Colonic mucosa (tissue), 4 donors: Measurements from ENCODE around the gene MAZ. TPM values are rescaled to one million over a fixed set of nuclear protein-coding genes. Genes with fewer than 3 reads are reported as not detected.

ENCODE experiments used
- DNase-seq: peaks from one replicate; pipeline ENCODE4 v3.0.0-alpha.2; 2020
- H3K27ac ChIP-seq: fragments of 200-600 bp; one replicate; pipeline ENCODE4 v1.8.0; 2021
- H3K27me3 ChIP-seq: fragments of 200-600 bp; one replicate; pipeline ENCODE4 v1.8.0; 2021
- H3K36me3 ChIP-seq: fragments of 200-600 bp; one replicate; pipeline ENCODE4 v1.8.0; 2021
- H3K4me1 ChIP-seq: fragments of 200-600 bp; one replicate; pipeline ENCODE4 v1.8.0; 2021; ENCODE audit warnings: mild to moderate bottlenecking
- H3K4me3 ChIP-seq: fragments of 200-600 bp; one replicate; pipeline ENCODE4 v1.8.0; 2021
- H3K9ac ChIP-seq, 2 donors: one replicate each; pipeline ENCODE4 v1.7.0; 2013; ENCODE audit warnings: control low read depth in 2 of 2, low read depth in 2 of 2, low read length in 2 of 2
- H3K9me3 ChIP-seq: fragments of 200-600 bp; one replicate; pipeline ENCODE4 v1.8.0; 2021
- CTCF ChIP-seq: fragments of 200-600 bp; IDR thresholded peaks from one replicate; pipeline ENCODE4 v1.8.0; 2022; ENCODE audit warnings: antibody characterized with exemption, mild to moderate bottlenecking
- intact Hi-C: fragments of 100-400 bp; cut with DNase I; formaldehyde crosslinking; loops from one replicate; pipeline ENCODE4 v1.14.1; 2022
- total RNA-seq, 2 donors: library from RNA; stranded (reverse); fragmentation: NEBNext Ultra II Directional in 1 of 2; extraction: Animal tissue kit (Norgen Biotek cat#: 25700) in 1 of 2; gene quantifications; one replicate each; pipeline ENCODE4 v1.2.1, GENCODE V29; 2021
- donor health status: healthy.
- donor health status: DM: no; HTN: no; CAD: no.
- donor health status: DM: no; HTN: no; CAD: no.

Gene MAZ
- total RNA-seq, 2 donors from 2014 or later, result 286 to 441 TPM

DNA sequence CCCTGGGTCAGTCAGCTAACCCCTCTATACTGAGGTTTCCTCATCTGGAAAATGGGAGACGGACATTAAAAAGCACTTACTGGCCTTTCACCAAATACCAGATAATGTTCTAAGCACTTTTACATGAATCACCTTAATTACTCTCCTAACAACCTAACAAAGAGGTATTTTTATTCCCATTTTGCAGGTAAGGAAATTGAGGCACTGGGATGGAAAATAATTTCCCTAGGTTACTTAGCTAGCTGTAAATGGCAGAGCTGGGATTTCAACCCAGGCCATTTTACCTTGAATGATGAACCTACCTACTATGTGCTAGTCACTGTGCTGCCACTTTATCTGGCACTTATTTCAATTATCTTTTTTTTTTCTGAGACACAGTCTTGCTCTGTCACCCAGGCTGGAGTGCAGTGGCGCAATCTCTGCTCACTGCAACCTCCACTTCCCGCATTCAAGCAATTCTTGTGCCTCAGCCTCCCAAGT, 12.1 kb upstream of the MAZ start:
- intact Hi-C loops, result no loop called here
- H3K27ac ChIP-seq, result no peak overlapping the region
- H3K4me1 ChIP-seq, result no peaks in the 10 kb centered on the region
- H3K9me3 ChIP-seq, result no peaks in the 10 kb centered on the region
- peaks cover 3% of the 10 kb centered on the region for H3K36me3 ChIP-seq
- H3K4me3 ChIP-seq, result no peak overlapping the region
- DNase-seq, result no peak
- TF ChIP-seq CTCF, result no peak
- H3K9ac ChIP-seq, result no peak overlapping the region
- H3K27me3 ChIP-seq, result no peaks in the 10 kb centered on the region

GRCh38 chr16:29802416-29802935, 3.9 kb upstream of the MAZ start:
- no peak for TF ChIP-seq CTCF
- Histone ChIP-seq H3K27ac (no peak overlapping the region), H3K27me3 (no peaks in the 10 kb centered on the region), H3K4me1 (no peaks in the 10 kb centered on the region), H3K9me3 (no peaks in the 10 kb centered on the region), H3K9ac (no peak overlapping the region), H3K36me3 (peaks cover 3% of the 10 kb centered on the region), H3K4me3 (no peak overlapping the region)
- no peak for DNase-seq
- intact Hi-C loops, result no loop called here

DNA sequence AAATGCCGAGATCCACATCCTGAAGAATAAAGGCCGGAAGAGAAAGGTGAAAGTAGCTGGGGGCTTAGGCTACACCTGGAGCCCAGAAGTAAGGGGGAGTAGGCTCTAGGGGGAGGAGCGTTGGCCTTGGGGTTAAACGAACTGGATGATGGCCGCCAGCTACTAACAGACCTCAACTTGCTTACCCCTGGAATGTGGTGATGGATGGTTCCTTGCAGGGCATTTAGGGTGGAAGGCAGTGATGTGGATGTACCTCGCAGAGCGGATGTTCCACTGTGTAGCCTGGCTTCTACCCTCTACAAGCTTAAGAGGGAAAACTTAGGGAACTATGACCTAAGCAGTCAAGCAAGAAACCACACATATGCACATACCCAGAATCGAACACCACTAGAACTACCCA, 2.3 kb upstream of the MAZ start:
- H3K27me3 ChIP-seq, result no peaks in the 10 kb centered on the region
- H3K4me1 ChIP-seq, result peaks cover 5% of the 10 kb centered on the region
- intact Hi-C loops, result no loop called here
- no peaks in the 10 kb centered on the region for H3K9me3 ChIP-seq
- peak overlapping the region; percentile 98 for H3K27ac ChIP-seq
- H3K36me3 ChIP-seq, result no peaks in the 10 kb centered on the region
- no peak overlapping the region for H3K4me3 ChIP-seq
- DNase-seq, result no peak
- TF ChIP-seq CTCF, result no peak
- no peak overlapping the region for H3K9ac ChIP-seq

DNA sequence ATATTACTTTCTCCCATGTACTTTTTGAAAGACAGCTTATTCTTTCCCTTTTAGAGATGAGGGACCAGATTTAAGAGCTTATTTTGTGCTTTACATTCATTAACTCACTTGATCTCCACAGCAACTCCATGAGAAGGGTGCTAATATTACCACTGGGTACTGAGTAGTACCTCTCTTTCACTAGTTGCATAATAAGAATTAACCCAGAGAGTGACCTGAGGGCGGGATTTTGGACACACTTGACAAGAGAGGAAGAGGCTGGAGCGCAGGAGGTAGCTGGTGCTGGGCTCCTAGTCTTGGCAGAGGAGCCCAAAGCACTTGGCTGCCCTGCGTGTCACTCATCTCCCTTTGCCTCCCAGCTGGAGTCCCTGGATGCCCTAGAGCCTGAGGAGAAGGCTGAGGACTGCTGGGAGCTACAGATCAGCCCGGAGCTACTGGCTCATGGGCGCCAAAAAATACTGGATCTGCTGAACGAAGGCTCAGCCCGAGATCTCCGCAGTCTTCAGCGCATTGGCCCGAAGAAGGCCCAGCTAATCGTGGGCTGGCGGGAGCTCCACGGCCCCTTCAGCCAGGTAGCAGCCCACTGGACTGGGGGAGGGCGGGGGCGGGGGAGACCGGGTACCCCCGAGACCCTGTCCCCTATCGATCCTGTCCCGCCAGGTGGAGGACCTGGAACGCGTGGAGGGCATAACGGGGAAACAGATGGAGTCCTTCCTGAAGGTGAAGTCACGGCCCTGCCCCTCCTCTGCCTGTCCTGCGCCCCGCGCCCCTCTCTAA, 1.7 kb upstream of the MAZ start:
- H3K4me3 ChIP-seq, result peak overlapping the region; percentile 66
- peak overlapping the region; percentile 98 for H3K27ac ChIP-seq
- H3K36me3 ChIP-seq, result no peaks in the 10 kb centered on the region
- H3K27me3 ChIP-seq, result no peaks in the 10 kb centered on the region
- DNase-seq, result peak; percentile 55
- peak overlapping the region; percentile 93 to 96 for H3K9ac ChIP-seq
- no peak for TF ChIP-seq CTCF
- peaks cover 12% of the 10 kb centered on the region for H3K4me1 ChIP-seq
- intact Hi-C loops, result no loop called here
- H3K9me3 ChIP-seq, result no peaks in the 10 kb centered on the region

DNA sequence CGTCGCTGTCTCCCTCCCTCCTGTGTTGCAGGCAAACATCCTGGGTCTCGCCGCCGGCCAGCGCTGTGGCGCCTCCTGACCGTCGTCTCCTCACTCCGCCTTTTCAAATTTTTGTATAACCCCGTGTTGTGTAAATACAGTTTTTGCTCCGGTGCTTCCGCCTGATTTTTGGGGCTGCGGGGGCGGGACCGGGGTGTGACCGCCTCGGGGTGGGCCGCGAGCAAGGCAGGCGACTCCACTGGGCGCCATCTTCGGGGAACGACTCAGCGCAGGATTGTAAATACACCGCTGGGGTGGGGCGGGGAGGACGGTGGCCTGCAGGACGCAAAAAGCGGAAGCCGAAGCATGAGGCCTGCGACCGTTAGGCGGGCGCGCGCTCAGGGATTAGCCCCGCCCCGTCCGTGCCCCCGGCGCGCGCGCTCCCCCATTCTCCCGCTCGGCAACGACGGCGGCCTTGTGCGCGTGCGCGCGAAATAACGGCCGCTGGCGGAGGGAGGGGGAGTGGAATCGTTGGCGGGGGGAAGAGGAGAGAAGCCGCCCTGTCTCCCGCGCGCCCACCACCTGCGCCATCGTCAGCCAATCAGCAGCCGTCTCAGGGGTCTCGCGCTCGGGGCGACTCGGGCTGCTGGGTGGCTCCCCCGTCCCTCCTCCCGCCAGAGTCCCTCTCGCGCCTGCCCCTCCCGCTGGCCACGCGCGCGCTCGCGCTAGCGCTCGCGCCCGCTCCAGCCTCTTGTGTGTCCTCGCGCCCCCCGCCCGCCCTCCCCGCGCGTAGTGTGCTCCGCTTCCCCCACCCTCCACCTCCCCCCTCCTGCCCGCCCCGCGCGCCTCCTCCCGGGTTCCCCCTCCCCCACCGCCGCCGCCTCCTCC, 864 bp upstream of the MAZ start:
- intact Hi-C loops, result no loop called here
- H3K36me3 ChIP-seq, result no peaks in the 10 kb centered on the region
- peak; percentile 99 for DNase-seq
- H3K4me1 ChIP-seq, result peaks cover 19% of the 10 kb centered on the region
- H3K9ac ChIP-seq, result peak overlapping the region; percentile 93 to 96
- peak overlapping the region; percentile 66 for H3K4me3 ChIP-seq
- TF ChIP-seq CTCF, result no peak
- peak overlapping the region; percentile 98 for H3K27ac ChIP-seq
- H3K27me3 ChIP-seq, result no peaks in the 10 kb centered on the region
- no peaks in the 10 kb centered on the region for H3K9me3 ChIP-seq
